GM18519 (cell line): ENCODE data around the gene PTPDC1.

Source experiments
- ATAC-seq: cut with Tn5 transposase; IDR thresholded peaks from one replicate; pipeline ENCODE4 v1.9.1; 2021; ENCODE audit warnings: mild to moderate bottlenecking, moderate library complexity; ENCODE audit not compliant: unreplicated experiment, low FRiP score

The PTPDC1 gene, protein sequence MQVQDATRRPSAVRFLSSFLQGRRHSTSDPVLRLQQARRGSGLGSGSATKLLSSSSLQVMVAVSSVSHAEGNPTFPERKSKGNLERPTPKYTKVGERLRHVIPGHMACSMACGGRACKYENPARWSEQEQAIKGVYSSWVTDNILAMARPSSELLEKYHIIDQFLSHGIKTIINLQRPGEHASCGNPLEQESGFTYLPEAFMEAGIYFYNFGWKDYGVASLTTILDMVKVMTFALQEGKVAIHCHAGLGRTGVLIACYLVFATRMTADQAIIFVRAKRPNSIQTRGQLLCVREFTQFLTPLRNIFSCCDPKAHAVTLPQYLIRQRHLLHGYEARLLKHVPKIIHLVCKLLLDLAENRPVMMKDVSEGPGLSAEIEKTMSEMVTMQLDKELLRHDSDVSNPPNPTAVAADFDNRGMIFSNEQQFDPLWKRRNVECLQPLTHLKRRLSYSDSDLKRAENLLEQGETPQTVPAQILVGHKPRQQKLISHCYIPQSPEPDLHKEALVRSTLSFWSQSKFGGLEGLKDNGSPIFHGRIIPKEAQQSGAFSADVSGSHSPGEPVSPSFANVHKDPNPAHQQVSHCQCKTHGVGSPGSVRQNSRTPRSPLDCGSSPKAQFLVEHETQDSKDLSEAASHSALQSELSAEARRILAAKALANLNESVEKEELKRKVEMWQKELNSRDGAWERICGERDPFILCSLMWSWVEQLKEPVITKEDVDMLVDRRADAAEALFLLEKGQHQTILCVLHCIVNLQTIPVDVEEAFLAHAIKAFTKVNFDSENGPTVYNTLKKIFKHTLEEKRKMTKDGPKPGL

DNA sequence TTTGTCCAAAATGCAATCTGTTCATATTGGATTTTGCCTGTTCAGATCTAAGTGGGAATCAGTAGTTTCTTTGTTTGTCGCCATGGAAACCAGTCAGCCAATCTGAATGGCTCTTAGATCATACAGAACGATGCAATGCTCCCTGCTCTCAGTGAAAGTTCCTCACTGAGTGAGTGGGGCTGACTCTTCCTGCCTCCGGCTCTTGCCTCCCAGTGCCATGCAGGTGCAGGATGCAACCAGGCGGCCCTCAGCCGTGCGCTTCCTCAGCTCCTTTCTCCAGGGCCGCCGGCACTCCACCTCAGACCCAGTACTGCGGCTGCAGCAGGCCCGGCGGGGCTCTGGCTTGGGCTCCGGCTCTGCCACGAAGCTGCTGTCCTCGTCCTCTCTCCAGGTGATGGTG lies at the start of gene PTPDC1:
Gene PTPDC1, plus strand, starts transcription at position 151 of the 400 bp plus-strand sequence. Its CDS starts 67 bp downstream, at position 218.
- no peak for ATAC-seq

DNA sequence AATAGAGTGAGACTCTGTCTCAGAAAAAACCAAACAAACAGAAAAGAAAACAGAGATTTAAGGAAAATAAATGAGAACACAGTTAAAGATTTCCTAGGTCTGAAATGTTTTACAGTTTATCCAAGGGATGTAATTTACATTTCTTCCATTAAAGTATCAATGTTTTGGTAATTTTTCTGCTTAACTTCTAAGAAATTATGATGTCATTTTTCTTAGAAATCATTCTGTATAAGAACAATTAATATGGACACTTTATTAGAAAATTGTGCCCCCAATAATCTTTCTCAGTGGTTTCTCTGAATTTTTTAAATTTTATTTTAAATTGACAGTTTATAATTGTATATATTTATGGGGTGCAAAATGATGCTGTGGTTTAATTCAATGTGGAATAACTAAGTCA lies 49.8 kb upstream of the PTPDC1 start:
- ATAC-seq = no peak

DNA sequence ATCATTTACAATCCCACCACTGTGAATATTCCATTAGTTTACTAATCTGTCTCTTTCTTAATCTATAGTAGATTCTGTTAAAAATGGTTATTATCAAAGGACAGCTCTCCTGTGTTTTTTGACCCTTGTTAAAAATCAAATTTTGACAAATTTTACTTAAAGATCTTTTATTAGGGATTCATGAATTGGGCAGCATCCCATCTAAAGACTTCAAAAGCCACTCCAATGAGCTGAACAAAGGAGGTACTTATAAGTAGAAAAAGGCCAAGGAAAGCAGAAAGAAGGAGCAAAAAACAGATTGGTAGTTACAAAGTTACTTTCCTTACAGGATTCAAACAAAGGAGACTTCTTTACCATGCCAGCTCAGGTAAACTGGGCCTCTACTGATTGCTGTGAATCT lies 44.5 kb upstream of the PTPDC1 start:
- no peak for ATAC-seq

DNA sequence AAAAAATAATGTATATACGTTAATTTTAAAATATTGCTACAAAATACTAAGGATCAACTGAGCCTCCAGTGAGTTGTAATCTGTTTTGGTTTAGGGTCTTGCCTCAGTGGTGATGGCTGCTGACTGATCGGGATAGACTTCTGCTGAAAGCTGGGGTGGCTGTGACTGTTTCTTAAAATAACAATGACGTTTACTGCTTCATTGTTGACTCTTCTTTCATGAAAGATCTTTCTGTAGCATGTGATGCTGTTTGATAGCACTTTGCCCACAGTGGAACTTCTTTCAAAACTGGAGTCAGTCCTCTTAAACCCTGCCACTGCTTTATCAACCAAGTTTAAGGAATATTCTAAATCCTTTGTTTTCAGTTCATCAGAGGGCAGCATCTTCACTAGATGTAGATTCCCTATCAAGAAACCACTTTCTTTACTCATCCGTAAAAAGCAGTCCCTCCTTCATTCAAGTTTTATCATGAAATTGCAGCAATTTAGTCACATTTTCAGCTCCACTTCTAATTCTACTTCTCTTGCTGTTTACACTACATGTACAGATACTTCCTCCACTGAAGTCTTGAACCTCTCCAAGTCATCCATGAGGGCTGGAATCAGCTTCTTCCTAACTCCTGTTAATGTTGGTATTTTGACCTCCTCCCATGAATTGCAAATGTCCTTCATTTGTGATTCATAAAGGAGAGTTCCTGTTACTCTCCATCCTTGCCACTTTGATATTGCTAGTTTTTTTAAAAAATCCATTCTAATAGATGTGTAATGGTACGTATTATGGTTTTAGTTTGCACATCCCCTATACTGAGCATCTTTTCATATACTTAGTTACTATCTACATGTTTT lies 41.5 kb upstream of the PTPDC1 start:
- no peak for ATAC-seq

DNA sequence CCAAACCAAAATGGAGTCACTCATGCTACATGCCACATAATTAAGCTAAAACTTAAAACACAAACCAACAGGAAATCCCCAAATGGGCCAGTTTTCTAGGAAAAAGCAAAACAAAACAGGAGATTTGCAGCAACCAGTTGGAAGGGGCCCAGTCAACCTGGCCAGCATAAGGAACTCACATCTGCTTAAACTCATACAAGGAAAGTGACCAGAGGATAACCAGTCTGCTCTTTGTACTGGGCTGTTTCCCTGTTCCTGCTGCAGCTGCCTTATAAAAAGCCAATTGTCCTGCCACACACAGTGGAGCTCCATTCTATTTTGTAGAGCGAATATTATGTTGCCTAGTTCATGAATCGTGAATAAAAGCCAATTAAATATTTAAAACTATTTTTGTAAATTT lies 29.5 kb upstream of the PTPDC1 start:
- no peak for ATAC-seq

DNA sequence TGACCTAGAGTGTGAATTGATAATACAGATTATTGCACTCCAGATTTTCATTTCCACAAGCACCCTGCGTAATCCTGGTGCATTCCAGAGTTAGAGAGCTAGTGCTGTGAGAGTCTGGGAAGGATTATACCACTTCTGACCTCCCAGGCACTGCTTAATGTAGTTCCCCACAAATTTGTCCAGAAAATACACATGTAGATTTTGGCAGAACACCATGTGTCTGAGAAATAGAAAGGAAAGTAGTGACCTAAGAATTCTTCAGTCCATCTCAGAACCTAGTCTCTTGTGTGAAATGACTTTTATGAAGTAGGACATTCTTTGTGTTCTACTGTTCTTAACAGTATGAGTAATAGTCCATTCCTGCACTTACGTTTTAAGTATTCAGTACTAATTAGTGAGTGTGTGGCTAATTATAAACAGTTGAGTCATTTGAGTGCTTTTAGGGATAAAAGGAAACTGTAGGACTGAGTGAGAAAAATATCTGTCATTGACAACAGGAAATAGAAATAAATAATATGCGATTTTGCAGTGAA lies 27.8 kb upstream of the PTPDC1 start:
- no peak for ATAC-seq

DNA sequence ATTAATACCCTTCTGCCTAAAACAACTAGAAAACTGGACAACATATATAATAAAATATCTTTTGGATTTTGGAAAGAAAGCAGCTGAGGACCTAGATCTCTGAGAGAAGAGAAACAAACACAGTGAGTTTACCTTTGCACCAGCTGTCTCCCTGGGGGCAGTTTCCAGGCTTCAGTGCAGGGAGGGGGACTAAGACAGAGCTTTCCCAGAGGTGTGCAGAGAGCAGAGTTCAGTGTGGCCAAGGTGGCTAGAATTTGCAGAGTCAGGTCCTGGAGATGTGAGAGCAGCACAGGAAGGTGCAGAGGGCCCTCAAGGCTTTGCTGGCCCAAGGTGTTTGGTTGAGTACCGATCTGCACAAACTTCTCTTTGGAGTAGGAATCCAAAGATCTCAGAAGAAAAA lies 26.3 kb upstream of the PTPDC1 start:
- no peak for ATAC-seq

DNA sequence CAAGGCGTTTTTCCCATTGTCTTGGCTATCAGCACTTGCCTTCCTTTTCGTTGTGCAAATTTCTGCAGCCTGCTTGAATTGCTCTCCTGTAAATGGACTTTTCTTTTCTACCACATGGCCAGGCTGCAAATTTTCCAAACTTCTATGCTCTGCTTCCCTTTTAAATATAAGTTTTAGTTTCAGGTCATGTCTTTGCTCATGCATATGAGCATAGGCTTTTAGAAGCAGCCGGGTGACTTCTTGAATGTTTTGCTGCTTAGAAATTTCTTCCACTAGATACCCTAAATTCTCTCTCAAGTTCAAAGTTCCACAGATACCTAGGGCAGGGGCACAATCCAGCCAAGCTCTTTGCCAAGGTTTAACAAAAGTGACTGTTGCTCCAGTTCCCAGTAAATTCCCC lies 22.4 kb upstream of the PTPDC1 start:
- ATAC-seq = no peak

DNA sequence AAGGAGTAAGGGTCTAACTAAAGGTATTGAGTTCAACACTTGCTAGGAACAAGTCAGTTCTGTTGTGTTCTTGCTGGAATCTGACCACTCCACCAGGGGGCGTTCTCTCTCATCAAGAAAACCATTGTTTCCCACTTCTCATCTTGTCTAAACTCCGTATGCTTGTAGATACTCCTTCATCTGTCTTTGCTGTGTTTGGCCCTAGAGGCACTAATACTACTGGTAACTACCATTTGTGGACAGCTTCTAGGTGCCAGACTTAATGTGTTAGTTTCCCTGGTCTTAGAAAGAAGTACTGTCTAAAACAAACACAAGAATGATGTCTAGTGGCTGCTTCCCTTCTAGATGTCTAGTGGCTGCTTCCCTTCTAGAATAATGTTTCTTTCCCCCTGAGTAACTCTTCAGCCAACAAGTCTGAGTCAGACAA lies 18.7 kb upstream of the PTPDC1 start:
- no peak for ATAC-seq

DNA sequence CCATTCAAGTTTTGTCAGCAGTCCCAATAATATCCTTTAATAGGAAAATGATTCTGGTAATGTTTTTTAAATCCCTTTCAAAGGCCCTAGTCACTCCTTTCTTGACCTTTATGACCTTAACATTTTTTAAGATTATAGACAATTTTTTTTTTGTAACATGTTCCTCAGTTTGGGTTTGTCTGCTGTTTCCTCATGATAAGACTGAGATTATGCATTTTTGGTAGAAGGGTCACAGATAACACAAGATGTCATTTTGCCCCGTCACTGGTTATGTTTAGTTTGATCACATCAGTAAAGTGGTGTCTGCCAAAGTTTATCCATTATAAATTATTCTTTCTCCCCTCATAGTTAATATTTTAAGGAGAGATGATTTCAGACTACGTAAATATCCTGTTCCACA lies 16.0 kb upstream of the PTPDC1 start:
- ATAC-seq = no peak

DNA sequence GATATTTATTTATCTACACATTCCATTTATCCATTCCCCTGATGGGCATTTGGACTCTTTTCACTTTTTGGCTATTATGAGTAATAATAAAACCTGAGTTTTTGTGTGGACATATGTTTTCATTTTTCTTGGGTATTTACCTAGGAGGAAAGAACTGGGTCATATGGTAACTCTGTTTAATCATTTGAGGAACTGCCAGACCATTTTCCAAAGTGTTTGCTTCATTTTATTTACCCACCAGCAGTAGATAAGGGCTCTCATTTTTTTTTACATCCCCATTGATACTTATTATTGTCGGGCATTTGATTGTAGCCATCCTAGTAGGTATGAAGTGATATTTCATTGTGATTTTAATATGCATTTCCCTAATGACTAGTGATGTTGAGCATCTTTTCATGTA lies 7.7 kb upstream of the PTPDC1 start:
- ATAC-seq = no peak

DNA sequence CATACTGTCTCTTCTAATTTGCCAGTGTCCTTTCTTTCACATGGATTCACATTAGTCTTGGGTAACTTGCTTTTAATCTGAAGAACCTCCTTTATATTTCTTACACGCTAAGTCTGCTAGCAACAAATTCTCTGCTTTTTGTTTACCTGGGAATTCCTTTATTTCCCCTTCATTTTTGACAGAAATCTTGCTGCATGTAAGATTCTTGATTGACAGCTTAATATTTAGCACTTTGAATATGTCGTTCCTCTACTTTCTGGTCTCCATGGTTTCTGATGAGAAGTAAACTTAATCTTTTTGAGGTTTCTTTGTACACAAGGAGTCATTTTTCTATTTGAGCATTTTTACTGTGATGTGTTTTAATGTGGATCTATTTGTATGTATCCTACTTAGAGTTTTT lies 6.2 kb upstream of the PTPDC1 start:
- ATAC-seq = no peak

DNA sequence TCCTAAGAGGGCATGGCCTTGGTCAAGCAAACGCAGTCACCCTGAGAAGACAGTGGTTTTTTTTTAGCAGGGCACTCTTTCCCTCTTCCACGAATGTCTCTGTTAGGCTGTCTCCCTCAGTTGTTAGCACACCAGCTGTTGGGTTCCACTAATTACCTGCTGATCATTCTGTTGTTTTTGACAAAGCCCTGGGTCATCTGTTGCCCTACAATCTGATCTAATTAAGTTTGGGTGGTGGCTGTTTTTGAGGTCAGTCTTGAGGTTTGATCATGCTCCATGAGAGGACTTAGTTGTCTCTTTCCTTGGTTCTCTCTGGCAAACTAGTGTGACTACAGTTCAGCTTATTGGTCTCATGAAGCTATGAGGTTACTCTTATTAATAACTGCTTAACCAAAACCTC lies 5.0 kb upstream of the PTPDC1 start:
- ATAC-seq = no peak

DNA sequence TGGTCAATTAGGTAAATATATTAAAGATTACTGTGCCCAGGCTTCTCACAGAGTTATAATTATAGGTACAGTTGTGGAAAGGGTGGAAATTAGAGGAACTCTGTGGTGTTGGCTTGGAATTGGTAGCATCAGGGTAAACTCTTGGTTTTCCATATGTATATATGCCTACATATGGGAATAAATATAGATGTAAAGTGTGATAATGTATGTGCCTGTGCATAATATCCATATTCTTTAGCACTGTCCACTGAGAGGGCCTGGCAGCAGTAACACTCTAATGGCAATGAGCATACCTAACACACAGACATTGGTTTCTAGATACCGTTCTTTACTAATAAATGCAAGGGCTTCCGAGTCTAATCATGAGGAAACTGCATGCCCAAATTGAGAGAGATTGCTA lies 4.0 kb upstream of the PTPDC1 start:
- no peak for ATAC-seq

DNA sequence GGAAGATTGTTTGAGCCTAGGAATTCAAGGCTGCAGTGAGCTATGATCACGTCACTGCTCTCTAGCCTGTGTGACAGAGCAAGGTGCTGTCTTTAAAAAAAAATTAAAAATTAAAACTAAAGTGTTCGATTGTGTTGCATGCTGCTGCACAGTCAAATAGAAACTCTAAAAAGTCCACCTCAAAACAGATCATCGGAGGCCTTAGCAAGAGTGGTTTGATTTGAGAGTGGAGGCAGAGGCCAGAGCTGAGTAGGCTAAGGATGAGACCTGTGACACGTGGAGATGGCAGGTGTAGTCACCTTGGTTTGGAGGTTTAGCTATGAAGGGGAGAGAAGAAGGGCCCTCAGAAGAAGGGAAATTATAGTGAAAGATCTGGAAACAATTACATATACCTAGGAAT lies 2.8 kb upstream of the PTPDC1 start:
- no peak for ATAC-seq

DNA sequence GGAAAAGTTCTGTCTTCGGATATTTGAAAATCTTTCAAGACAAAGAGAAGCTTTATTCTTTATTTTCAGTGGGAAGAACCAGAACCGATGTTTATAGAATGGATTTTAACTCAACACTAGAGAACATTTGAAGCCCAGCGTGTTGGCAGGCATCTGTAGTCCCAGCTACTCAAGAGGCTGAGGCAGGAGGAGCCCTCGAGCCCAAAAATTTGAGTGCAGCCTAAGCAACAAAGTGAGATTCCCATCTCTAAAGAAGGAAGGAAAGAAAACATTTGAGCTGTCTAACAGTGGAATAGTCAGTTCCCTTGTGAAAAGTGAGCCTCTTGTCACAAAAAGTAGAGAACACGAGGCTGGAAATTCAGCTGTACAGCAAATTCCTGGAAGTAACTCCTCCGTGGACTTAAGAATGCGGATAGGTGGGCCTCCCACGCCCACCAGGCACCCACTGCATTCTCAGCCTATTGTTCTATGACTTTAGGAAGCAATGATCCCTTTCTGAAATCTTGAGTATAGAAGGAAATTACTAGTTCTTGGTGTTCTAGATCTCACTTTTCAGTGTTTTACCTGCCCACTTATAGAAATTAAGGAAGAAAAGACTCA lies 2.3 kb upstream of the PTPDC1 start:
- ATAC-seq = no peak

DNA sequence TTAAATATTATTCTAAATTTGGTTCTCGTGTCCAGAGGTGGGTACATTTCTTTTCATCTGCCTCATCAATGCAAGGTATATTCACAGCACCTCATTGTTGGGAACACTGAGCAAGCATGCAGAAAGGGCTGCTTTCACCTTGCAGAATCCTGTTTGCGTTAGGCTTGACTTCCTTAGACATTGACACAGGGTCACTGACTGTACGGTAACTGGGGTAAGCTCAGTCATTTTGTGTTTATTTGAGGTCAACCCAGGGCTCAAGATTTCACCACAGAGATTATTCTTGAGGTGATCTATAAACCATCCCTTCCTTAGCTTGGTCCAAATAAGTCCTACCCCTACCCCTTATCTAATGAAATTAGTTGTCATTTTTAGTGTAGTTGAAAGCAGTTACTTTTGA lies 1.7 kb upstream of the PTPDC1 start:
- no peak for ATAC-seq

DNA sequence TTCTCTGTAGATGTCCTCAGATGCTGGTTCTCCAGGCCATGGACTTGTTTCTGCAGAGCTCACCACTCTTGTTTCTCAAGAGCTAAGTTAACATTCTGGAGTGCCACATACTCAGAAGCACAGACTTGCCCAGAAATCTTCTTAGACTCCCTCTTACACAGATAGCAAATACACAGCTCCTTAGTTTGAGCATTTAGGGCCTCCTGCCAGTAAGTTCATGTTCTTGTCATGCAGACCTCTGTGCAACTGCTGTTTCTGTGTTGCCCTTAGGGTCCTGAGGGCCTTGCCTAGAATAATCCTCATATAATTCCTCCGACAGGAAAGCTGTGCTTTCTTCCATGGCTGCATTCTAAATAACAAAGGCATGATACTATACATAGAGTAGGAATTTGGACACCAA lies 1.3 kb upstream of the PTPDC1 start:
- no peak for ATAC-seq

DNA sequence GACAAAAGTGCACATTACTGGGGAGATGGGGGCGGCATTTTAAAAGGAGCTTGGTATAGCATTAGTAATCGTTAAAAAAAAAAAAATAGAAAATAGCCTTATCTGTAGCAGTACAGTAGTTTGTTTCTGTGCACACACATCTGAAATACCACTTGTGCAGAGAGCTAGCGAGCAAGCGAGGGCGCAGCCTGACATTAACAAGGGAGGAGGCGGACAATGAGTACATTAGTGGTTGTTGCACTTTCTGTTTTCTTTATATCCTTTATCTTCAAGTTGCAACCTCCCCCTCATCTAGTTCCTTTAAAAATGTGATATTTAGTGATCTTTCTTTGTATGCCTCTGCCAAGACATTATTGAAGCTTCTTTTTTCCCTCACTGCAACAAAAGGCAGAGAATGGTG lies 880 bp upstream of the PTPDC1 start:
- no peak for ATAC-seq

DNA sequence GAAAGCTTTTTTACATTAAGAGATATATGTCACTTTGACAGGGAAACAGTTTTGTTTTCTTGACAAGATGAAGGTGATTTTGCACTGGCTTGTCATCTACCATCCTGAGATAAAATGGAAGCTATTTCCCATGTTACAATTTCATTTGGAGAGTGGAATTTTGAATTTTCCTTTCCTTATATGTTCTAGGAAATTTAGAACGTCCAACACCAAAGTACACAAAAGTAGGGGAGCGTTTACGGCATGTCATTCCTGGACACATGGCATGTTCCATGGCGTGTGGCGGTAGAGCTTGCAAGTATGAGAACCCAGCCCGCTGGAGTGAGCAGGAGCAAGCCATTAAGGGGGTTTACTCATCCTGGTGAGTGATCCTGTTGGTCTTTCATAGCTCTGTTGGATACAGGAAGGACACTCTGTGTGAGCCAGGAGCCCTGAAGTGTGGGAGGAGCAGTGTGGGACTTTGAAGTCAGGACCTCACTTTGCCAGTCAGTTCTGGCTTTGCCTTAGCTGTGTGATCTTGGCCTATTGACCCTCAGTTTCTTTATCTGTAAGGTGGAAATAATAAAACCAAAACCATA lies 887 bp downstream of the PTPDC1 start:
- ATAC-seq = no peak
